ENCODE measurements around the gene SKIC2.
A peak's percentile ranks its signal among the peaks of the same experiment; 100 is the strongest.

Gene SKIC2

DNA sequence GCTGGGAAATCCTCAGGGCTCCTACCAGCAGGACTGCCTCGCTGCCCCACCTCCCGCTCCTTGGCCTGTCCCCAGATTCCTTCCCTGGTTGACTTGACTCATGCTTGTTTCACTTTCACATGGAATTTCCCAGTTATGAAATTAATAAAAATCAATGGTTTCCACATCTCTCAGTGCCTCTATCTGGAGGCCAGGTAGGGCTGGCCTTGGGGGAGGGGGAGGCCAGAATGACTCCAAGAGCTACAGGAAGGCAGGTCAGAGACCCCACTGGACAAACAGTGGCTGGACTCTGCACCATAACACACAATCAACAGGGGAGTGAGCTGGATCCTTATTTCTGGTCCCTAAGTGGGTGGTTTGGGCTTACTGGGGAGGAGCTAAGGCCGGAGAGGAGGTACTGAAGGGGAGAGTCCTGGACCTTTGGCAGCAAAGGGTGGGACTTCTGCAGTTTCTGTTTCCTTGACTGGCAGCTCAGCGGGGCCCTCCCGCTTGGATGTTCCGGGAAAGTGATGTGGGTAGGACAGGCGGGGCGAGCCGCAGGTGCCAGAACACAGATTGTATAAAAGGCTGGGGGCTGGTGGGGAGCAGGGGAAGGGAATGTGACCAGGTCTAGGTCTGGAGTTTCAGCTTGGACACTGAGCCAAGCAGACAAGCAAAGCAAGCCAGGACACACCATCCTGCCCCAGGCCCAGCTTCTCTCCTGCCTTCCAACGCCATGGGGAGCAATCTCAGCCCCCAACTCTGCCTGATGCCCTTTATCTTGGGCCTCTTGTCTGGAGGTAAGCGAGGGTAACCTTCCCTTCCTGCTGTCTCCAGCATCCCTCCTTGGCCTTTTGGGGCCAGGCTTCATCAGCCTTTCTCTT lies 13.2 kb upstream of the SKIC2 start, which contains the start of gene CFB:
TSS of gene CFB (plus strand) at position 589 of the 863 bp plus-strand sequence. CDS start at position 716, 127 bp downstream.
- no peak for DNase-seq

DNA sequence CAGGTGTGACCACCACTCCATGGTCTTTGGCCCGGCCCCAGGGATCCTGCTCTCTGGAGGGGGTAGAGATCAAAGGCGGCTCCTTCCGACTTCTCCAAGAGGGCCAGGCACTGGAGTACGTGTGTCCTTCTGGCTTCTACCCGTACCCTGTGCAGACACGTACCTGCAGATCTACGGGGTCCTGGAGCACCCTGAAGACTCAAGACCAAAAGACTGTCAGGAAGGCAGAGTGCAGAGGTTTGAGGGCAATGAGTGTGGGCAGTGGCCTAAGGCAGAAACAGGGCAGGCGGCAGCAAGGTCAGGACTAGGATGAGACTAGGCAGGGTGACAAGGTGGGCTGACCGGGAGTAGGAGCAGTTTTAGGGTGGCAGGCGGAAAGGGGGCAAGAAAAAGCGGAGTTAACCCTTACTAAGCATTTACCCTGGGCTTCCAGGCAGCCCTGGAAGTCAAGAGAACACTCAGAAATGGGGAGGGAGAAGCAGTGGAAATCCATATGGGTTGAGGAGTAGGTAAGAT lies 12.5 kb upstream of the SKIC2 start:
- no peak for DNase-seq

DNA sequence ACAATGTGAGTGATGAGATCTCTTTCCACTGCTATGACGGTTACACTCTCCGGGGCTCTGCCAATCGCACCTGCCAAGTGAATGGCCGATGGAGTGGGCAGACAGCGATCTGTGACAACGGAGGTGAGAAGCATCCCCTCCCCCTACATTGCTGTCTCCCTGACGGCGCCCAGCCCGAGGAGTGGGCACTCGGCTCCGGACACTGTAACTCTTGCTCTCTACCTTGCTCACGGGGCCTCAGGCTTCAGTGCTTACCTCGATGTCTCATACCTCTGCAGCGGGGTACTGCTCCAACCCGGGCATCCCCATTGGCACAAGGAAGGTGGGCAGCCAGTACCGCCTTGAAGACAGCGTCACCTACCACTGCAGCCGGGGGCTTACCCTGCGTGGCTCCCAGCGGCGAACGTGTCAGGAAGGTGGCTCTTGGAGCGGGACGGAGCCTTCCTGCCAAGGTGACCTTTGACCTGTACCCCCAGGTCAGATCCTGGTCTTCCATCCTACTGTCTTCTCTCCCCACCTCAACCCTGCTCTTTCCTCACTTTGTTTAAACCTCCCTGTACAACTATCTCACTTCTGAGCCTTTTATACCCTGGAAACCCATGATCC lies 11.8 kb upstream of the SKIC2 start:
- DNase-seq, result no peak

DNA sequence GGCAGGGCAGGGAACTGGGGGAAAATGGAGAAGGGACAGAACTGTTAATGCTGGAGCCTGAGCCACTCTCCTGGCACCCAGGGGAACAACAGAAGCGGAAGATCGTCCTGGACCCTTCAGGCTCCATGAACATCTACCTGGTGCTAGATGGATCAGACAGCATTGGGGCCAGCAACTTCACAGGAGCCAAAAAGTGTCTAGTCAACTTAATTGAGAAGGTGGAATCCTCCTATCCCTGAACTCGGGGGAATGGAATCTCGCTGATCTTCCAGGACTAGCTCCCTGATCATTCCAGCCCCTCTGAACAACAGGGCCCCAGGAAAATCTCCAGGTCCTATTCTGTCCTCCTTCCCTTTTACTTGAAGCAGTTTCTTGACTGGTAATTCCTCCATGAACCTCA lies 11.1 kb upstream of the SKIC2 start:
- DNase-seq, result no peak

DNA sequence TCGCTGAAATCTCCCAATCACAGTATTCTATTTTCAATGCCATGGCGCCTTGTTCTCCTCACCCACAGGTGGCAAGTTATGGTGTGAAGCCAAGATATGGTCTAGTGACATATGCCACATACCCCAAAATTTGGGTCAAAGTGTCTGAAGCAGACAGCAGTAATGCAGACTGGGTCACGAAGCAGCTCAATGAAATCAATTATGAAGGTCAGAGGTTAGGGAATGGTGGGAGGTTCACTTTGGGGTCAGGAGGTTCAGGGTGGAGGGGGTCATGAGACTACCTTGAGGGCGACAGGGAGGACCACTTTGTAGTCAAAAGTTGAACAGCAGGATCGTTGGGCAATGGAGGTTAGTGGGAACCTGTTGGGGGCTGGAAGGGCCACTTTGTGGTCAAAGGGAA lies 10.7 kb upstream of the SKIC2 start:
- DNase-seq, result no peak

DNA sequence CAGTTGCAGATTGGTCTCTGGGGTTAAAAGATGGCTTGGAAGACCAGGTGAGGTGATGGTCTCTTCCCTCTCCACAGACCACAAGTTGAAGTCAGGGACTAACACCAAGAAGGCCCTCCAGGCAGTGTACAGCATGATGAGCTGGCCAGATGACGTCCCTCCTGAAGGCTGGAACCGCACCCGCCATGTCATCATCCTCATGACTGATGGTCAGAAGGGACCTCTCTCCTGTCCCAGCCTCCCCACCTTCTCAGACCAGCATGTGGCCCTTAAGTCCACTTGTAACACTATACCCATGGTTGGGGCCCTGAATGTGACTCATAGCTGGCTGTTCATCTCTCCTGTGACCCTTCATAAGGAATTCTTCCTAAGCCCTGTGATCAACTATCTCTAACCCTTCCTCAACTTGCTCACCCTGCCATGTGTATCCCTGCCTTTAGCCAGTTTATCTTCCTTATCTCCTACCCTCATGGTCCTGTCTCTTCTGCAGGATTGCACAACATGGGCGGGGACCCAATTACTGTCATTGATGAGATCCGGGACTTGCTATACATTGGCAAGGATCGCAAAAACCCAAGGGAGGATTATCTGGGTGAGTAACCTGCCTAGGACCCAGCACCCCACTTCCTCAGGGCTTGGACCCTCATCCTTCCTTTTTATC lies 10.1 kb upstream of the SKIC2 start:
- no peak for DNase-seq

DNA sequence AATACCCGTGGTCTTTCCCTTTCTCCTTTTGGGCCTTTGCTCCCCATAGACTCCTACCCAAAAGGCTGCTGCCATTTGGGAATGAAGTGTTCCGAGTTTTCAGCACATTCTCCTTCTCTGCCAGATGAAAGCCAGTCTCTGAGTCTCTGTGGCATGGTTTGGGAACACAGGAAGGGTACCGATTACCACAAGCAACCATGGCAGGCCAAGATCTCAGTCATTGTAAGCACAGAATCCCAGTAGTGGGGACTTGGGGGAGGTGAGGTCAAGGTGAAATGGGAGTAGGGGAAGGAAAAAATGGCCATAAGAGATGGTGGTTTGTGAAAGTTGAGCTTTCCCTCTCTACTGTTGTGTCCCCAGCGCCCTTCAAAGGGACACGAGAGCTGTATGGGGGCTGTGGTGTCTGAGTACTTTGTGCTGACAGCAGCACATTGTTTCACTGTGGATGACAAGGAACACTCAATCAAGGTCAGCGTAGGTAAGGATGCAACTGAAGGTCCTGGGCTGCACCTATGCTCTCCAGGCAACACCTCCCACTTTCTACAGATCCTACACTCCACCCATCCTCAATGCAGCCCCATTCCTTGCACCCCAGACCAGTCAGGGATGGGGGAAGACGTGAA lies 8.9 kb upstream of the SKIC2 start:
- no peak for DNase-seq

DNA sequence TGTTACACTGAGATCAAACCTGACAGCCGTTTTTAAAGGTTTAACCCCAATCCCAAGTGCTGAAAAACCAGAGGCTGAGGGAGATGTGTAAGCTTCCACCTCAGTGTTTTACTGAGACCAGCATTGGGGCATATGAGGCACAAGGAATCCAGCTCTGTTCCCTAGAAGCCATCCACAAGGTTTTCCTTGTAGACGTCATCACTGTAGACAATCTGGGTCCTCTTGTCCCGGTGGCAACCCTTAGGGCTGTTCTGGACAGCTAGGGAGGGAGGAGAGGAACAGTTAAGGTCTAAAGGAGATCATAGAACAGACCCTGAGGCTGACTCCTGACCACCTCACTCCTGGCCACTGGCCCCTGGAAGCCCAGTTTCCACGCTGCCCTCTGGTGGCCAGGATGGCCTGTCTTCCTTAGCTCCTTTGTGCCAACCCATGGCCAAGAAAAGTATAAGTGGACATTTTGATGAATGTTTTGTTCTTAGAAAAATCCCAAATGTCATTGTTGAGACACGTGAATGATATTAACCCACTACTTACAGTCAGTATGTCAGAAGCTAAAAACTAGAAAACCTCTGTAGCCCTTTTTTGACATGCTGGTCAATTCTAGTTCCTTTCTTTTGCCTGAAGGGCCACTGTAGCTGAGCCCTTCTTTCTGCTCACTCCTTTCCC lies 6.7 kb upstream of the SKIC2 start:
- DNase-seq, result peak in 20 of 56 donors; percentile 1 to 66 (median 16)

DNA sequence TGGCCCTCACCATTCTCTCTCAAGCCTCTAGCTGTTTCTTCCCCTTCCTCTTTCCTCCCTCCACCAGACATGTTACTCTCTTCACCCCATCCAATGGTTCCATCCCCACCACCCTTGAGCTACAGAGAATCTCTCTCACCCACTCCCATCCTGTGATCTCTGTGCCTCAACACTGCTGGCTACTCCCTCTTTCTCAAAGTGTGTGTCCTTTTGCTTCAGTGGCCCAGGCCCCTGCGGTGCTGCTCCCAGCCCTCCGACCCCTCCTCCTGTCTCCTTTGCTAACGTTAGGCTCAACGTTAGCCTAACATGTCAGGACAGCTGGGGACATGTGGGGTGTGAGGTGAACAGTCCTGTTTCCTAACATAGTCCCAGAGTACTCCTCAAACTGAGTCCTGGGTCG lies 6.1 kb upstream of the SKIC2 start:
- DNase-seq, result no peak

DNA sequence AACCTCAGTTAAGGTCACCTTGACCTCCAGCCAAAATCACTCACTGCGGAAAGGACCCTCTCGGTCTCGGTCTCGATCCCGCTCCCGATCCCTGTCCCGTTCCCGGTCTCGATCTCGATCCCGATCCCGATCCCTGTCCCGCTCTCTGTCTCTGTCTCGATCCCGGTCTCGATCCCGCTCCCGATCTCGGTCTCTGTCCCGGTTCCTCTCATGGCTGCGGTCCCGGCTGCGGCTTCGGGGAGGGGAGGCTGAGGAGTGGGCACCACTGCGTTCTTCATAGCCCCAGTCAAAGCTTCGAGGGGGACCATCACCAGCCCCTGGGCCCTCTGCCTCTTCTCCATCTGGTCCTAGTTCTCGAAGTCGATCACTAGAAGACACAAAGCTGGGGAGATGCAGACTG lies 4.5 kb upstream of the SKIC2 start:
- DNase-seq, result no peak

DNA sequence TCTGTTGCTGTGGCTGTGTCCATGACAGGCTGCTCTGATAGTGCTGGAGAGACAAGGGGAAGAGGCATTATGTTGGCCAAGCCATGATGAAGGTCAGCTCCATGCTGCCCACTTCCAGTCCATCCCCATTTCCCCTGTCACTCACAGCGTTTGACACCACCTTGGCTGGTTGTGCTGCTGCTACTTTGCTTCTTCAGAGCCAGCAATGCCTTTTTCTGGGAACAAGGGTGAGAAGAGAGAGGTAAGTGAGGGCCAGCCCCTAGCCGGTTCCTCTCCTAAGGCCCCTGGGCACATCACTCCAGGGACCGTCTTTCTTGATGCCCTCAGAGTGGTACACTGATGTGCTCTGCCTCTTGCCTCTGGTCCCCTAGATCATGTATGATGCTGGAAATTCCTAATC lies 2.2 kb upstream of the SKIC2 start:
- DNase-seq, result no peak

DNA sequence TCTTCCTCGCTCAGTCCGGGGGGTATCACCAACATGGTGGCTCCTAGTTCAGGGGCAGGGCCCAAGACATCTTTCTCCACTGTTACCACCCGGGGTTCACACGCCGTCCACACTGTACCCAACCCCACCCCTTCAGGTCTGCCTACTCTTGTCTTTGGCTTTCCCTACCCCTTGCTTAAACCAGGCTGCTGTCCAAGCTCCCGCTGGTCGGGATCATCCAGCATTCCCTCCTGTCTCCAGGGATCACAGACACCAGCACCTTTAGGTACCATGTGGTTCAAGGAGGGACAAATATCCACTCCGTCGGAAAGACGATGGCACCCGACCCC lies 599 bp upstream of the SKIC2 start:
- peak in 2 of 56 donors; percentile 45 to 52 for DNase-seq

DNA sequence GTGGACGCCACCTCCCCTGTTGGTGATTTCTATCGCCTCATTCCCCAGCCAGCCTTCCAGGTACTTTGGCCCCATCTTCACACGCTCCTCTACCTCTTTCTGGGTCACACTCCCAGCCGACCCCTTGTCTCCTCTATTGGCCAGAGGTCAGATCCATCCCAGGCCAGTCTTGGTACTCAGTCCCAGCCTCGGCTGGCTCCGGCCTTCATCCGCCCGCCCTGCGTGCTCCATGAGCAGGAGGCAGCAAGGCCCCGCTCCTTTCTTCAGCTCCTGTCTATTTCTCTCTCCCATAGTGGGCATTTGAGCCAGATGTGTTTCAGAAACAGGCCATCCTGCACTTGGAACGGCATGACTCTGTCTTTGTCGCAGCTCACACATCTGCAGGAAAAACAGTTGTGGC lies 2.6 kb downstream of the SKIC2 start:
- no peak for DNase-seq

DNA sequence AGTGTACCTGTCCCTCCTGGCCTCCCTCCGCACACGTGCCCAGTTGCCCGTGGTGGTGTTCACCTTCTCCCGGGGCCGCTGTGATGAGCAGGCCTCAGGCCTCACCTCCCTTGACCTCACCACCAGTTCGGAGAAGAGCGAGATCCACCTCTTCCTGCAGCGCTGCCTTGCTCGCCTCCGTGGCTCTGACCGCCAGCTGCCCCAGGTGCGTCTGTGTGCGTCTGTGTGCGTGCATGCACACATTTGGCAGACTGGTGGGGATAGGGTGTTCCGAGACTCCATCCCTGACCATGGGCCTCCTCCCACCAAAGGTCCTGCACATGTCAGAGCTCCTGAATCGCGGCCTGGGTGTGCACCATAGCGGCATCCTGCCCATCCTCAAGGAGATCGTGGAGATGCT lies 4.9 kb downstream of the SKIC2 start:
- DNase-seq, result no peak

DNA sequence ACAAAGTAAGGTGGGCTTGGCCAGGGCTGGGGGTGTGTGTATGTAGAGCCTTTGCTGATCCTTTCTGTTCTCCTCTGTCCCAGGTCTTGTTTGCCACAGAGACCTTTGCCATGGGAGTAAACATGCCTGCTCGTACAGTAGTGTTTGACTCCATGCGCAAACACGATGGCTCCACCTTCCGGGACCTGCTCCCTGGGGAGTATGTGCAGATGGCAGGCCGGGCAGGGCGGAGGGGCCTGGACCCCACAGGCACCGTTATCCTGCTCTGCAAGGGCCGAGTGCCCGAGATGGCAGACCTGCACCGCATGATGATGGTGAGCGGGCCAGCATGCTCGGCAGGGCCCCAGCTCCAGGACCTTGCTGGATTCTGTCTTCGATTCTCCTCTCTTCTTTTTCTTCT lies 6.7 kb downstream of the SKIC2 start:
- no peak for DNase-seq

DNA sequence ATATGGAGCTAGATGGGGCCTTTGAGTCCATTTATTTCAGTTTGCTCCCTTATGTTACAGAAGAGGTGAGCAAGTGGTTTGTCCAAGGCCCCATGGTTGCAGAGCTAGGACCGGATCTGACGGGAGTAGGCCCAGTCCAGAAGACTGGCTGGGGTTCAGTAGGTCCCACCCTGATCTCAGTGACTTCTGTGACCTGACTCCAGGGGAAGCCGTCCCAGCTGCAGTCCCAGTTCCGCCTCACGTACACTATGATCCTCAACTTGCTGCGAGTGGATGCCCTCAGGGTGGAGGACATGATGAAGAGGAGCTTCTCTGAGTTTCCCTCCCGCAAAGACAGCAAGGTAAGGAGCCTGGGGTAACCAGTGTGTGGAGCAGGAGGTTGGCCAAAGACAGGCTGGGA lies 7.5 kb downstream of the SKIC2 start:
- DNase-seq, result no peak

DNA sequence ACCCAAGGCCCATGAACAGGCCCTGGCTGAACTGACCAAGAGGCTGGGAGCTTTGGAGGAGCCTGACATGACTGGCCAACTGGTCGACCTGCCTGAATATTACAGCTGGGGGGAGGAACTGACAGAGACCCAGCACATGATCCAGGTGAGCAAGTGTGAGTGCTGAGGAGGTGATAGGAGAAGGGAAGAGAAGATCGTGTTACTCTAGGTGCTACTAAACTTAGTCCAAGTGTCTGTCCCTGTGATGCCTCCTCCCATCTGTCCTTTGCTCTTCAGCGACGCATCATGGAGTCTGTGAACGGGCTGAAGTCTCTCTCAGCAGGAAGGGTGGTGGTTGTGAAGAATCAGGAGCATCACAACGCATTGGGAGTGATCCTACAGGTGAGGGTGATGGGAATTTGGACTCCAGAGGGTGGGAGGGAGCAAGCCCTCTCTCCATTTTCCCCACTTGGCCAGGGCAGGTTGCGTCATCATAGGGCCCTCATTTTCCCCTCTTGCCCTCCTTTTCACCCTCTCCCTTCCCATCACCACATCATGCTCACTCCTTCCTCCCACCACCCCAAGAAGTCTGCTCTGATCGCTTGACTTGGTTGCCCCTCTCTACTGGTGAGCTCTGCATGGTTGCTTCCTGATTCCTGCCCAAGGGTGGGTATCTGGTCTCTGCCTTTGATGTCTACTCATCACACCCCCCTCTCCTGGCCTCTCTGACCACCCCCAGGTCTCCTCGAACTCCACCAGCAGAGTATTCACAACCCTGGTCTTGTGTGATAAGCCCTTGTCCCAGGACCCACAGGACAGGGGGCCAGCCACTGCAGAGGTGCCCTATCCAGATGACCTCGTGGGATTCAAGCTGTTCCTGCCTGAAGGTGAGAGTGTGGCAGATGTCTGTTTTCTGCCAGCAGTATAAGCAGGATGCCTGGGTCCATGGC lies 8.3 kb downstream of the SKIC2 start:
- no peak for DNase-seq

DNA sequence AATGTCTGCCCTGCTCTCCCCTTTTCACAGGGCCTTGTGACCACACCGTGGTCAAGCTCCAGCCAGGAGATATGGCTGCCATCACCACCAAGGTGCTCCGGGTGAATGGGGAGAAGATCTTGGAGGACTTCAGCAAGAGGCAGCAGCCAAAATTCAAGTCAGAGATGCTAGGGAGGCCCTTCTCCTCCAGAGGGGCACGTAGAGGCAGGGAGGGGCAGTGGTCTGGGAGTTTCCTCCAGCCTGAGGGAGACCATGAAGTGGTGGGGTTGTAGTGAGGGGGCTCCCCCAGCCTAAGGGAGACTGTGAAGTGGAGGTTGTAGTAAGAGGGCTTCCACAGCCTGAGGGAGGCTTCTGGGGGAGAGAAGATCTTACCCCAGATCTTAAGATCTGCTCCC lies 8.9 kb downstream of the SKIC2 start:
- DNase-seq, result no peak

DNA sequence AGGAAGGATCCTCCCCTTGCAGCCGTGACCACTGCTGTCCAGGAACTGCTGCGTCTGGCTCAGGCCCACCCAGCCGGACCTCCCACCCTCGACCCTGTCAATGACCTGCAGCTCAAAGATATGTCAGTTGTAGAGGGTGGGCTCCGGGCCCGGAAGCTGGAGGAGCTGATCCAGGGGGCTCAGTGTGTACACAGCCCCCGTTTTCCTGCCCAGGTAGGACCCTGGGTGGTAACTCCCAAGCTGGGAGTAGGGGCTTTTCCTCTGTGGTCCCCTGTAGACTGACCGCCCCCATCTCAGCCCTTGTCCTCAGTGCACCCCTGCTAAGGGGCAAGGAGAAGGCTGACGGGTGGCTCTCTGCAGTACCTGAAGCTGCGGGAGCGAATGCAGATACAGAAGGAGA lies 9.4 kb downstream of the SKIC2 start:
- DNase-seq, result no peak
